Sciatic nerve (tissue), 2 donors: ENCODE data around the gene SSBP4. TPM values are rescaled to one million over a fixed set of nuclear protein-coding genes. Genes with fewer than 3 reads are reported as not detected.
A peak's percentile ranks its signal among the peaks of the same experiment; 100 is the strongest.
"Not testable (repeated sequence)": the region's sequence is repeated elsewhere in the genome, so short reads cannot be mapped to it uniquely, and the experiment has no call there.

ENCODE experiments used
- ATAC-seq: fragments of 200-7000 bp; cut with Tn5 transposase; one replicate; pipeline ENCODE4 v1.9.1; 2020; ENCODE audit warnings: mild to moderate bottlenecking, moderate library complexity
- DNase-seq: peaks from one replicate; pipeline ENCODE4 v3.0.0-alpha.2; 2020; ENCODE audit warnings: low spot score
- intact Hi-C: fragments of 100-400 bp; cut with DNase I; formaldehyde crosslinking; loops from one replicate; pipeline ENCODE4 v1.14.2; 2022
- total RNA-seq: library from RNA; stranded (reverse); fragmentation: NEBNext Ultra II Directional; extraction: Animal tissue kit (Norgen Biotek cat#: 25700); gene quantifications from one replicate; pipeline ENCODE4 v1.2.1, GENCODE V29; 2021
- donor health status: DM: no; HTN: no; CAD: no.
- donor health status: DM: no; HTN: no; CAD: no.

Gene SSBP4
- total RNA-seq, 1 donor from 2014 or later, result 82.5 TPM

DNA sequence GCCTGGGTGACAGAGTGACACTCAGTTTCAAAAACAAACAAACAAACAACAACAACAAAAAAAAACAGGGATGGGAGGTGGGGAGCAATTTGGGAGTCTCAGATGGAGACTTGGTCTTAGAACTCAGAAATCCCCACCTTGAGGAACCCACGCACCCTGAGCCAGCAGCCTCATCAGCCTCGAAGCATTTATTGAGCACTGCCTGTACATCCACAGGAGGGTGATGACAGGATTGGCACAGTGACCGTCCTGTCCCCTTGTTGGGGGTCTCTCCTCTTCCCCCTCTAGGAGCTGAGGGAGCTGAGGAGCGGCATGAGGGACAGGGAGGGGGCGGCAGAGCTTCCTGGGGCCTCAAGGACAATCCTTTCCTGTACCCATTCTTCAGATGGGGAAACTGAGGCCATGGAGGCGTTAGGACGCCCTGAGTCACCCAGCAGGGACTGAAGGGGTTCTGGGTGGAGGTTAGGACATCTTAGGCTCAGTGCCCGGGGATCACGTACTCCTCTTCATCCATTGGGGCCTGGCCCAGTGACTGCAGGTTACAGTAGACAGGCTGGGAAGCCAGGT is 27.6 kb upstream of the SSBP4 start:
- intact Hi-C loops, result no loop called here
- DNase-seq (no peak), ATAC-seq (no peak)

DNA sequence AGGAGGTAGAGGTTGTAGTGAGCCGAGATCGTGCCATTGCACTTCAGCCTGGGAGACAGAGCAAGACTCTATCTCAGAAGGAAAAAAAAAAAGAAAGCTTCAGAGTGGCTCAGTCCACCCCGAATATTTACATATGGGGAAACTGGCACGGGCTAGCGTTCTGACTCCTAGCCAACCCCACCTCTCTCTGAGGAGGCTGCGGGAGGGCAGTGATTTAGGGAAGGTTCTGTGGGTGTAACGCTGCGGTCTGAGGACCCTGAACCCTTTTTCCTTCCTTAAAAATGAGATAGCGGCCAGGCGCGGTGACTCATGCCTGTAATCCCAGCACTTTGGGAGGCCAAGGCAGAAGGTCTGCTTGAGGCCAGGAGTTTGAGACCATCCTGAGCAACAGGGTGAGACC is 26.8 kb upstream of the SSBP4 start:
- ATAC-seq (peak; percentile 55), DNase-seq (no peak)
- intact Hi-C loops, result no loop called here

DNA sequence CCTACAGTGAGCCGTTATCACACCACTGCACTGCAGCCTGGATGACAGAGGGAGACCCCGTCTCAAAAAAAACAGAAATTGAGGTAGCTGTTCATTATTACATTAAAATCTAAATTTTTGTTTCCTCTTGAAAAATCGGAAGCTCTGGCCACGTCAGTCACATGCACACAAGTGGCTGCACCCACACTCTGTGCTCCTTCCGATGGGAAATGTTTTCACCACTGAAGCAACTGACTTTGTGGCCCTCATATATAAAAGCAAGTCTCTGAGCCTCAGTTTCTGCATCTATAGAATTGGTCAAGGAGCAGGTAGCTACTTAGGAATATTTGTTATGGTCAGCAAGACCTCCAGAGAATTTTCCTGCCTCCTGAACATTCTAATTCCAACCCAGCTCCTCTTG is 26.3 kb upstream of the SSBP4 start:
- intact Hi-C loops, result no loop called here
- DNase-seq, result no peak
- no peak for ATAC-seq

DNA sequence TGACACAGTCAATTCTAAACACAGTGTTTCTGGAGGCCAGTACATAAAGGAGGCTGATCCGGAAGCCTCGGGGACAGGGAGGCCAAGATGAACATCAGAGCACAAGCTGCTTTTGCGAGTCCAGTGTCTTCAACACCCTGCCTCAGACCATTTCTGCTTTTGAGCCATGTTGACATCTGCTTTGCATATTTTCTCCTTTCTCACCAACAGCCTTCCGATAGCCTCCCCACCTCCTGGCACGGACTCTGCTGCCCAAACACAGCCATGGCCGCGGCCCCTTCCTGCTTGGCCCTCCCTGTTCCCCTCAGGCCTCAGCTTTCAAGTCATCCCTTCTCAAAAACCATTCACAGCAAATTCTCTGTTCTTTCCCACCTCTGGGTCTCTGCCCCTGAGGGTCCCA is 25.4 kb upstream of the SSBP4 start:
- DNase-seq (no peak), ATAC-seq (peak; percentile 5)
- intact Hi-C loops, result no loop called here

DNA sequence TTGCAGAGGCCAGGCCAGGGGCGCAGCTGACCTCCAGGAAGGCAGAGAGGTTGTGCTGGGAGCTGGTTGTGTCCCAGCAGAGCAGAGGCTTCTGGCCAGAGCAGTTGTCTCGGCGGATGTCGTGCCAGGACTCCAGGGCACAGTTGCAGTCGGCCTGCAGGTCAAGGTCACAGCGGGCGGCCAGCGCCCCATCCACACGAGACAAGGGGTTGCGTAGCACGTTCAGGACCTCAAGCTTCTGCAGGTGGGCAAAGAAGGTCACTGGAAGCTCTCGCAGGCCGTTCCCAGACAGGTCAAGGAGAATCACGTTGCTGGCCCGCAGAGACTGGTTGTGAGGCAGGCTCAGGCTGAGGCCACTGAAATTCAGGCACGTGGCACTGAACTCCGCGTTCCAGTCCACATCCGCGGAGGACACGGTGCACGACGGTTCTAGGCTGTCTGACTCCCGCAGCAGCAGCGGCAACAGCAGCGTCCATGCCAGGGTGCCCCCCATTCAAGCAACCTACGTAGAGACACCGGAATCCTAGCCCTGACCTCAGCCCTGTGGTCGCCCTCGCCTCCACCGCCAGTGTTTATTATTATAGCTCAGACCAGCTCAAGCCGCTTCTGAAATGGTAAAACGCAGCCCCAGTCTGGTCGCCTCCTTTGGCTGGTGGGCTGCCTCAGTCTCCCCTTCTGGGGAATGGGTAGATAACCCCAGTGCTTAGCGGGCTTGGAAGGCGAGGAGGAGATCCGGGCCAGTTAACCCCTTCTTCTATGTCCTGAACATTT is 22.5 kb upstream of the SSBP4 start:
- no peak for ATAC-seq
- intact Hi-C loops, result no loop called here
- DNase-seq, result no peak

DNA sequence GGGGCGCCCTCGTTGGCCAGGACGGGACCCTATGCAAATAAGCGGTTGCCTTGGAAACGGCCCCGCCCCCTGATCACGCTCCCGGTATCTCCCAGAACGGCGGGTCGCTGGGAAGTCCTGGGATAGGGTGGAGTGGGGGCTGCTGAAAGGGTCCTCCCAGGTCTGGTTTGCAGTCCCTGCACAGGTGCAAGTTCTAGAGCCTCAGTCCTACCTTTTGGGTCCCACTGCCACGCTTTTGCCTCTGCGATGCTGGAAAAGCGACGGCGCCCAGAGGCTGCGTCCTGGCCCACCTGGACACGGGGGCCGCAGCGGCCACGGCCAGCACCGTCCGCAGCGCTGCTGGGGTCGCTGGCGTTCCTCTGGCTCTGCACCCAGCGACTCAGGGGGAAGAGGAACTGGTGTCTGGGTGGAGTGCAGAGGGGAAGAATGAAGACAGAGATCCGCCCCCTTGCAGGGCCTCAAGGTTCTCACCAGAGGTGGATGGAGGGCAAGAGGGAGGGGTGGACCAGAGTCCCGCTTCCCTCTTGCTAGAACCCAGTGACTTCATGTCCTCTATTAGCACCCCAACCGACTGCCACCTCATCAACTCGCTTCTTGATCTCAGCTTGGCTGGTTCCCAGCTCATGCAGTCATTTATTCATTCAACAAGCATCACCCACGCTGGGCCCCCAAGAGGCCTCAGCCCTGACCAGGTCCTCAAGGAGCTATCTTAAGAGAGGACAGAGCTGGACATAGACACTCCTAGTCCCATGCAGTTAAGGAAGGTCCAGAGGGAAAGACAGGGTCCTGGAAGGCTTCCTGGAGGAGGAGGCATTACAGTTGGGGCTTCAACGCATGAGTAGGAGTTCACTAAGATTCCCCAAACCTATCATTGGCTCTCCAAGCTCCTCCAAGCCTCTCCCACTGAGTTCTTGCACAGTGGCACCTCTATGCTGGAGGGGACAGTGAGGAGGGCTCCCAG is 21.7 kb upstream of the SSBP4 start, which contains the start of gene LRRC25:
TSS of gene LRRC25 (minus strand) at position 381 of the 961 bp plus-strand sequence. CDS start 659 bp downstream, outside the sequence.
- intact Hi-C loops, result no loop called here
- peak; percentile 64 for ATAC-seq
- peak; percentile 70 for DNase-seq

DNA sequence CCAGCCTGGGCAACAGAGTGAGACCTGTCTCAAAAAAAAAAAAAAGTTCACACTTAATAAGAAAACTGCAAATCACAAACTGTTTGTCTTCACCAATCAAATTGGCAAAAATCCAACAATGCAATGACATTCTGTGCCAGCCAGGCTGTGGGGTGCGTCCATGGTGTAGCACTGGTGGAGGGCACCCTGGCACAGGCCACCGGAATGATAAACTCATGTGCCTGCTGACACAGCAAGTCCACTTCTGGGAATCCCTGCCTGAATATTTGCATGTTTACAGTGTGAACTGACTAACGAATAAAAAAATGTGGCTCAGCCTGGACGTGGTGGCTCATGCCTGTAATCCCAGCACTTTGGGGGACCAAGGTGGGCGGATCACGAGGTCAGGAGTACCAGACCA is 20.2 kb upstream of the SSBP4 start:
- no peak for DNase-seq
- intact Hi-C loops, result no loop called here
- ATAC-seq, result no peak

DNA sequence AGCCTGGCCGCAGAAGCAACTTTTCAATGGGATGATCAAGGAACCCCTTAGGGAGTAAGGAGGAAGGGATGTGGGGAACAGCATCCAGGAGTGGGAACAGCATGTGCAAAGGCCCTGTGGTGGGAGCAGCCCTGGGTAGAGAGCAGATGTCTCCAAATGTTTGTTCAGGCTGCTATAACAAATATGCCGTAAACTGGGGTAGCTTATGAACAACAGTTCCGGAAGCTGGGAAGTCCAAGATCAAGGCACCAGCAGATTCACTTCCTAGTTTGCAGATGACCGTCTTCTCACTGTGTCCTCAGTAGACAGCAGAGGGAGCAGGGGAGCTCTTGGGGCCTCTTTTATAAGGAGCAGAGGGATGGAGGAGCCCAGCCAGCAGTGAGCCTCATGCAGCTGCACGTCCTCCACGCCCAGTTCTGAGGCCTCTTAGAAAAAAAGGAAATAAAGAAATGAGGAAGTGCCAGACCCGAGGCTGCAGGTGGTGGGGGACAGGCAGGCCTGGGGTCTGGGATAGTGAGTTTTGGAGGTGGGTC is 17.6 kb upstream of the SSBP4 start:
- DNase-seq (peak; percentile 79), ATAC-seq (peak; percentile 89)
- intact Hi-C loops, result no loop called here

DNA sequence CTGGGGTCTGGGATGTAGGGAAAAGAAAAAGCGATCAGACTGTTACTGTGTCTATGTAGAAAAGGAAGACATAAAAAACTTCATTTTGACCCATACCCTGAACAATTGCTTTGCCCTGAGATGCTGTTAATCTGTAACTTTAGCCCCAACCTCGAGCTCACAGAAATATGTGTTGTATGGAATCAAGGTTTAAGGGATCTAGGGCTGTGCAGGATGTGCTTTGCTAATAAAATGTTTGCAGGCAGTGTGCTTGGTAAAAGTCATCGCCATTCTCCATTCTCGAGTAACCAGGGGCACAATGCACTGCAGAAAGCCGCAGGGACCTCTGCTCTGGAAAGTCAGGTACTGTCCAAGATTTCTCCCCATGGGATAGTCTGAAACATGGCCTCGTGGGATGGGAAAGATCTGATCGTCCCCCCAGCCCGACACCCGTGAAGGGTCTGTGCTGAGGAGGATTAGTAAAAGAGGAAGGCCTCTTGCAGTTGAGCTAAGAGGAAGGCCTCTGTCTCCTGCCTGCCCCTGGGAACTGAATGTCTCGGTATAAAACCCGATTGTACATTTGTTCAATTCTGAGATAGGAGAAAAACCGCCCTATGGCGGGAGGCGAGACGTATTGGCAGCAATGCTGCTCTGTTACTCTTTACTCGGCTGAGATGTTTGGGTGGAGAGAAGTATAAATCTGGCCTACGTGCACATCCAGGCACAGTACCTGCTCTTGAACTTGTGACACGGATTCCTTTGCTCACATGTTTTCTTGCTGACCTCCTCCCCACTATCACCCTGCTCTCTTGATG is 16.5 kb upstream of the SSBP4 start:
- DNase-seq, intact Hi-C loops, ATAC-seq: not testable (repeated sequence)

DNA sequence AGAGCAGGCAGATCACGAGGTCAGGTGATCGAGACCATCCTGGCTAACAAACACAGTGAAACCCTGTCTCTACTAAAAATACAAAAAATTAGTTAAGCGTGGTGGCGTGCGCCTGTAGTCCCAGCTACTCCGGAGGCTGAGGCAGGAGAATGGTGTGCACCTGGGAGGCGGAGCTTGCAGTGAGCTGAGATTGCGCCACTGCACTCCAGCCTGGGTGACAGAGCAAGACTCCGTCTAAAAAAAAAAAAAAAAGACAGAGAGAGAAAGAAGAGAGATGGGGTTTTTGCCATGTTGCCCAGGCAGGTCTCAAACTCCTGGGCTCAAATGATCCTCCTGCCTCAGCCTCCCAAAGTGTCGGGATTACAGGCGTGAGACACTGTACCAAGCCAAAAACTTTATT is 13.4 kb upstream of the SSBP4 start:
- DNase-seq, ATAC-seq, intact Hi-C loops: not testable (repeated sequence)

DNA sequence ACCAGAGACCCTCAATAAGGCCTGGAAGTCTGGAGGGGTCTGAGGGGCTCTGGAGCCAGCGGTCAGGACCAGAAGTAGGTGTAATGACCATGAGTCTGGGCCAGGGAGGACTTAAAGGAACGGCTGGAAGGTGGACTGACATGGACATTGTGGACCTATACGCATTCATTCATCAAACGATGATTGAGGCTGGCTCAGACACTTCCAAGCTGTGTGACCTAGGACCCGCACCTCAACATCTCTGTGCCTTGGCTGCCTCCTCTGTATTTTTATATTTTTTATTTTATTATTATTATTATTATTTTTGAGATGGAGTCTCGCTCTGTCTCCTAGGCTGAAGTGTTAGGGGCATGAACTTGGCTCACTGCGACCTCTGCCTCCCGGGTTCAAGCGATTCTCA is 12.4 kb upstream of the SSBP4 start:
- DNase-seq (no peak), ATAC-seq (no peak)
- intact Hi-C loops, result no loop called here

DNA sequence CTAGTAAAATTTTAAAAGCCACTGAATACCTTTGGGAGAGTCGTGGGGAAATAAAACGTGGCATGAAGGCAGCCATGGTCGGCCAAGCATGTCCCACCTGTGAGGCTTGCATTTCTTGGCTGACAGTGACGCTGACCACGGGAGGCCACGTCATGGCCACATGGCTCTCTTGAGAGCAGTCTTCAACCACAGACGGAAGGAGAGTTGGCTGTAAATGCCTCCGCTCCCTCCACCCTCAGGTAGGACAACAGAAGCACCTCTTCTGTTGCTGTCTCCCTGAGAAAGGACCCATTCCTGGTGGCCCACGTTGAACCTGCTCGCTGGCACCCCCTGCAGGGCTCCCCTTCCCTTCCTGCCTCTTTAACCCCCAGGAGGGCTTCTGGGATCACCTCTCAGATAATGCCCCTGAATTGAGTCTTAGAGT is 11.1 kb upstream of the SSBP4 start:
- intact Hi-C loops, result no loop called here
- DNase-seq, result peak; percentile 68

DNA sequence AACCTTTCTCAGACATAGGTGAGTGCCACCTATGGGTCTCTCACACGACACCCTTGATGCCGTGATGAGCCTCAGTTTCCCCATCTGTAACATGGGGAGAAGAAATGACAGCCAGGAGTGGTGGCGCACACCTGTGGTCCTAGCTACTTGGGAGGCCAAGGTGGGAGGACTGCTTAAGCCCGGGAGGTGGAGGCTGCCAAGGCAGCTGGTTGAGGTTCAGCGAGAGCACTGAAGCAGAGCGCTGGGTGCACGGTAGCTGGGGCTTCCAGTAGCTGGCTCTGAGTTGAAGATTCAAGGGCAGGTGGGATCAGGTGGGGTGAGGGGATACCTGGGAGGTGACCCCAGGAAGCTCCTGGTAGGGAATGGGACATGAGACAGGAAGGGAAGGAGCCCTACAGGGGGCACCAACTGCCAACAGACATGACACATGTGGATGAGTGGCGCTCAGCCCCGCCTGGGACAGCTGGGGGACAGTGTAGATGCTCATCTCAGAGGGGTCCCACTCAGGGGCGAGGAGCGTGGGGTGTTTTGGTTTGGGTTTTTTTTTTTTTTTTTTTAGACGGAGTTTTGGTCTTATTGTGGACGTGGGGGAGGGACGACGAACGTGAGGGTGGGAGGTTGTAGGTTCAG is 6.5 kb upstream of the SSBP4 start:
- ATAC-seq (no peak), DNase-seq (peak; percentile 59)
- intact Hi-C loops, result loop anchor here (5.0 kb wide), 1 partner anchor 65 kb away; no protein-coding TSS in a partner anchor

More for the DNA sequence above, 11.1 kb upstream of the SSBP4 start:
- ATAC-seq, result no peak

DNA sequence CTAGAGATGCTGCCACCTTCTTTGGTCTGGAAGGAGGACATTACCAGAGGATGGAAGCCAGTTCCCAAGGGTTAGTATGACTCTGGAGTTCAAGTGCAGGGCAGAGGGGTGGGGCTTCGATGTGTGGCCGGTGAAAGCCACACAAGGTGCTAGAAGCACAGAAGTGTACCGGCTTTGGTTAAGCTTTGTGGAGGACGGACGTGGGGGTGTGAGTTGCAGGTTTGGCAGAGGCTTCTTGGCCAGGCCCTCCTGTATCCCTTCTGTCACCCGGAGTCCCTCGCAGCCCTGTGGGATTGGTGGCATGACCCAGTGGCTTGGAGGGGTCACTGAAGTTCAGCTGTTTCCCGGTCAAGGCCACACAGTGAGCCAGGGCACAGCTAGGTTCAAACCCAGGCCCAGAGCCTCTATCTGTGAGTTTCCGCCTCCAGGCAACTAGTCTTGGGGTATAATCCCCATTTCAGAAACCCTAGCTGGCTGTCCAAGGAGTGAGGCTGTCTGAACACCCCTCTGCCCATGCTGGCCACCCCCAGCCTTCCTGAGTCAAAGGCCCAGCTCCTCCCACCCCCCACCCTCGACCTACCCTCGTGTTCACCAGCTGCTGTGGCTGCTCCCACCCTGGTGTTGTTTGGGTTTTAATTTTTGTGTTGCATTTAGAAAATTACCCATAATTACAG is 4.6 kb upstream of the SSBP4 start:
- ATAC-seq (no peak), DNase-seq (peak; percentile 71)
- intact Hi-C loops, result loop anchor here (5.0 kb wide), 1 partner anchor 67 kb away; no protein-coding TSS in a partner anchor

DNA sequence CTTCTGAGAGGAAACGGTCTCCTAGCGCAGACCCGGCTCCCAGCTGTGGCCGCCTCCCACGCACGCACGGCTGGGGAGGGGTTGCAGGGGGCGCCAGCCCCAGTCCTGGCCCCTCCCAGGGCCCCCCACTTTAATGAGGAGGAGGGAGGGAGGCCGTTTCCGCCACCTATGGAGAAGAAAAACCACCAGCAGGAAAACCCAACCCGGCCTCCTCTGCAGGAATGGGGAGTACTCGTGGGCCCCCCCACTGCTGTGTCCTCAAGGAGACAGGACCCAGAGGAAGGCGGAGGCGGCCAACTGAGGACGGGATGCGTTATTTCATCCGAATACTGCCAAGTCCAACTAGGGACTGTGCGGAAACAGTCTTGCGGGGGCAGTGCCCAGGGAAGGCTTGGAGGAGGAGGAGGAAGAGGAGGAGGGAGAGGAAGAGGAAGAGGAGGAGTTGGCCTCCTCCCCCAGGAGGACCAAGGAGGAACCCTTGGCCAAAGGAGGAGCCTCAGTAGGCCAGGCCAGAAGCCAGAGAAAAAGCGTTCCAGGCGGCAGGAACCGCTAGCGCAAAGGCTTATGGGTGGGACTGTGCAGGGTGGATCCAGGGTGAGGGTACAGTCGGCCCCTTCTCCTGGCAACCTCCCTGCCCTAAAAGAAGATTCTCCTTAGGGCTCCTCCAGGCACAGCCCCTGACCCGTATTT is 3.9 kb upstream of the SSBP4 start:
- intact Hi-C loops, result no loop called here
- ATAC-seq, result peak; percentile 60

DNA sequence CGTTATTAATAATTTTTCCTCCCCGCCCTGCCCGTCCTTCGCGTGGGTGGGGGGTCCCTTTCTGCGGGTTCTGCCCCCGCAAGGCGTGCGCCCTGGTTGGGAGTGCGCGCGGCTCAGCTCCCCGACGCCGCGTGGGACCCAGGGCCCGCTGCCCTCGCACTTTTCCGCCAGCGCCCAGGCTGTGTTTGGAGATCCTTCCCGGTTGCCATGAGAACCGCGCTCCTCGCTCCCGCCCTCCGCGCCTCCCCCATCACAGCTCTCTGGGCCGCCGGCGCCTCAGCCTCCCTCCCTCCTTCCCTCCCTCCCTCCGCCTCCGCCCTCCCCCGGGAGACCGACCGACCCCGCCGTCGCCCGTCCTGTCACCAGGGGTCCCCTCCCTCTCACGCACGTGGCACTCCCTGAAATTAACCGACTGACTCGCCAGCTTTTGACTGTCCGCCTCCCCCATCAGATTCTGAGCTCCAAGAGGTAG is 2.4 kb upstream of the SSBP4 start:
- ATAC-seq (peak; percentile 74), DNase-seq (peak; percentile 96)
- intact Hi-C loops, result no loop called here

More for the DNA sequence above, 3.9 kb upstream of the SSBP4 start:
- DNase-seq, result peak; percentile 90
